ENCODE results near the gene TMIGD1.

Gene TMIGD1

DNA sequence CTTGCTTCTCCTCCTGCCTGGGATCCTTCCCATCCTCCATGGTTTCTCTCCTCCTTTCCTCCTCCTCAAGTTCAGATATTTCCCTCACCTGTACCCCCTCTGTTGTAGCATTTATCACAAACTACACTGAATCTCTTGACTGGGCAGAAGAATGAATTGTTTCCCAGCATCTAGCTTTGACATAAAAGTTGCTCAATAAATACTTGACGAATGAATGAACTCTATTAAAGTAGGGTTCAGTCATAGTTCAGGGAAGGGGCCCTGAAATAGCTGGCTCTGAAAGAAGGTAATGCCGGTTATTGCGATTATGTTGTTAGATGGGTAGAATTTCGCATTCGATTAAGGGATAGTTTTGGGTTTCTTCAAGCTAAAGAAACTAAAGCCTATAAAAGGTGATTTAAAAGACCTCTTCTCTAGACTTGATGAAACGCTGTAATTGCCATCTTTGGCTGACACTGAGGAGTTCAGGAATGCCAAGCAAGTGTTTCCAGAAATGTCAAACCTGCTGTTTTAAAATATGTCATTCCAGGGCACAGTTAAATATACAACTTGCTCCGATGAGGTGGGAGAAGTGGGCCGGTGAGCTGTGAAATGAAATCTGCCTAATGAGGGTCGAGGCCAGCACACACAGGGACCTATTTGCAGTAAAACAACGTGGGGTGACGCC is 43.9 kb upstream of the TMIGD1 start:
- Histone ChIP-seq H3K4me3 (ENCODE audit: low read depth in 1 of 5, low read length in 5 of 5) (peak overlapping the region; percentile 61 to 93 (median 84)), H3K9ac (ENCODE audit: low read length in 5 of 5) (peak overlapping the region in 4 of 5 donors; percentile 79 to 88 (median 84)), H3K36me3 (ENCODE audit: control insufficient read depth in 5 of 5, insufficient read depth in 5 of 5, low read length in 5 of 5) (no peaks in the 10 kb centered on the region), H3K9me3 (ENCODE audit: control insufficient read depth in 5 of 5, low read length in 5 of 5) (no peaks in the 10 kb centered on the region), H3K27me3 (ENCODE audit: control insufficient read depth in 5 of 5, insufficient read depth in 4 of 5, low read length in 5 of 5) (no peaks in the 10 kb centered on the region), H3K4me1 (ENCODE audit: control insufficient read depth in 5 of 5, insufficient read depth in 5 of 5, low read length in 5 of 5) (peaks cover 3 to 48% (median 46%) of the 10 kb centered on the region in 5 donors), H3K27ac (ENCODE audit: low read depth, low read length) (peak overlapping the region; percentile 85)

DNA sequence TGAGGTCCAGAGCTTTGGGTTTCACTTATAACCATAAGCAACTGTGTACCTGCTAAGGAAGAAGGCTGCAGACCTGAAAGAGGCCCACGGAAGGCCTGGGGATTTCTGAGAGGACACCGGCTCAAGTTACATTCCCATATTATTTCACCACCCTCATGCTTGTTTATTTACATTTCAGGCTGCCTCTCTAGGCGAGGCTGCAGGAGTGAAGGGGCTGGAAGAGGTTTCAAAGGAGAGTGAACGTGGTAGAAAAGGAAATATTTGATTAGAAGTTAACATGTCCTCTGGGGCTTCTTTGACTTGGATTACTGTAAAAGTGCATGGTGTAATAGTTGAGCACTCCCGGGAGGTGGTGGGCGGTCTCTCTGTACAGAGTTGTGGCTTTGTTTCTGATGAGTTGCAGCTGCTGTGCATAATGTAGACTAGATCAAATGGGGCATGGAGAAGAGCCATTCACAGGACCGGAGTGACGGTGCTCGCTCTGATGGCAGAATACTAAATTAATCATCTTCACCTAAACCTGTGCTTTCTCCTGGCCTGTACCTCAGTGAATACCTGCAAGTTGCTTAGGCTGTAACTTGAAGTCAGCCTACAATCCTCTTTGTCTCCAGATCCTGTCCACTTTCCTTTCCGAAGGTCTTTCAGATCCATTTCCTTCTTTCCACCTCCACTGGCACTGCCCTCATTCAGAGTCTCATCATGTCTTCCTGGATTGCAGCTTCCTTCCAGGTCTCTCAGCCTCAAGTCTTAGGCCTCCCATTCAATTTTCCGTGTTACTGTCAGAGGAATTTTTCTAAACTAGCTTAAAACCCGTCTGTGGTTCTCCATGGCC is 43.0 kb upstream of the TMIGD1 start:
- Histone ChIP-seq H3K4me3 (ENCODE audit: low read depth in 1 of 5, low read length in 5 of 5) (no peak overlapping the region), H3K9ac (ENCODE audit: low read length in 5 of 5) (no peak overlapping the region), H3K4me1 (ENCODE audit: control insufficient read depth in 5 of 5, insufficient read depth in 5 of 5, low read length in 5 of 5) (peaks cover 3 to 48% (median 40%) of the 10 kb centered on the region in 5 donors), H3K27ac (ENCODE audit: low read depth, low read length) (no peak overlapping the region), H3K9me3 (ENCODE audit: control insufficient read depth in 5 of 5, low read length in 5 of 5) (no peaks in the 10 kb centered on the region), H3K27me3 (ENCODE audit: control insufficient read depth in 5 of 5, insufficient read depth in 4 of 5, low read length in 5 of 5) (no peaks in the 10 kb centered on the region), H3K36me3 (ENCODE audit: control insufficient read depth in 5 of 5, insufficient read depth in 5 of 5, low read length in 5 of 5) (no peaks in the 10 kb centered on the region)

DNA sequence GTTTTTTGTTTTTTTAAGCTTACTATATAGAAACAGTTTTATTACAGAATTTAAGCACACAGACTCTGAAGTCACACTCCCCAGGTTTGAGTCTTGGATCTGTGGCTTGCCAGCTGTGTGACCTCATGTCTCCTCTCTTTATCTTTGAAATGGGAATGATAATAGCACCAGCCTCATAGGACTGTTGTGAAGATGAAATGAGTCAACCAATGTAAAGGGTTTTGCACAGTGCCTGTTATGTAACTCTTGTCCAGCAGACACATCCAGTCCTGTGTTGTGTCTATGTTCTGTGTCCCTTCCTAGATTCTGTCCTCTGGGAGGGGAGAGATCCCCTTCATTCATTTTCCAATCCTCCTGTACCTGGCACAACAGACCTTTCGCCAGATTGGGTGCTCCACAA is 41.8 kb upstream of the TMIGD1 start:
- Histone ChIP-seq H3K4me3 (ENCODE audit: low read depth in 1 of 5, low read length in 5 of 5) (no peak overlapping the region), H3K27ac (ENCODE audit: low read depth, low read length) (no peak overlapping the region)

DNA sequence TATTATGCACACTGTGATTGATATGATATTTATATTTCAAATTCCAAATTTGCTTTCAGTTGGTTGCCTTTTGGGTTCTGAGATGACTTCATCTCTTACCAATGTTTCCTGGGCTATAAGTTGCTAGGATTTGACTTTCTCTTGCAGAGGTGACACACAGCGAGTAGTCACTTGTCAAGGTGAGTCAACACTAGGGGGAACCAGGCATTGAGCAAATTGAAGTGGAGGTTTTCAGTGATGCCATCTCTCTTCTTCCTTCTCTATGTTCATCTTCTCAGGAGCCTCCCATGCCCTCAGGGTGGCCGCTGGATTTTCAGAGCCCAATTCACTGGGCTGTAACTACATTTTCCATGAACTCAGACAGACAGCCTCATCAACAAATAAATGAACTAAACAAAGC is 38.9 kb upstream of the TMIGD1 start:
- Histone ChIP-seq H3K4me3 (ENCODE audit: low read depth in 1 of 5, low read length in 5 of 5) (no peak overlapping the region), H3K9ac (ENCODE audit: low read length in 5 of 5) (no peak overlapping the region), H3K36me3 (ENCODE audit: control insufficient read depth in 5 of 5, insufficient read depth in 5 of 5, low read length in 5 of 5) (no peaks in the 10 kb centered on the region), H3K27ac (ENCODE audit: low read depth, low read length) (no peak overlapping the region), H3K9me3 (ENCODE audit: control insufficient read depth in 5 of 5, low read length in 5 of 5) (no peaks in the 10 kb centered on the region), H3K27me3 (ENCODE audit: control insufficient read depth in 5 of 5, insufficient read depth in 4 of 5, low read length in 5 of 5) (no peaks in the 10 kb centered on the region), H3K4me1 (ENCODE audit: control insufficient read depth in 5 of 5, insufficient read depth in 5 of 5, low read length in 5 of 5) (peaks cover 3 to 15% (median 12%) of the 10 kb centered on the region in 5 donors)

More for the DNA sequence above, 41.8 kb upstream of the TMIGD1 start:
- Histone ChIP-seq H3K4me1 (ENCODE audit: control insufficient read depth in 5 of 5, insufficient read depth in 5 of 5, low read length in 5 of 5) (peaks cover 3 to 40% (median 31%) of the 10 kb centered on the region in 5 donors), H3K9me3 (ENCODE audit: control insufficient read depth in 5 of 5, low read length in 5 of 5) (no peaks in the 10 kb centered on the region), H3K9ac (ENCODE audit: low read length in 5 of 5) (no peak overlapping the region), H3K27me3 (ENCODE audit: control insufficient read depth in 5 of 5, insufficient read depth in 4 of 5, low read length in 5 of 5) (no peaks in the 10 kb centered on the region), H3K36me3 (ENCODE audit: control insufficient read depth in 5 of 5, insufficient read depth in 5 of 5, low read length in 5 of 5) (no peaks in the 10 kb centered on the region)

DNA sequence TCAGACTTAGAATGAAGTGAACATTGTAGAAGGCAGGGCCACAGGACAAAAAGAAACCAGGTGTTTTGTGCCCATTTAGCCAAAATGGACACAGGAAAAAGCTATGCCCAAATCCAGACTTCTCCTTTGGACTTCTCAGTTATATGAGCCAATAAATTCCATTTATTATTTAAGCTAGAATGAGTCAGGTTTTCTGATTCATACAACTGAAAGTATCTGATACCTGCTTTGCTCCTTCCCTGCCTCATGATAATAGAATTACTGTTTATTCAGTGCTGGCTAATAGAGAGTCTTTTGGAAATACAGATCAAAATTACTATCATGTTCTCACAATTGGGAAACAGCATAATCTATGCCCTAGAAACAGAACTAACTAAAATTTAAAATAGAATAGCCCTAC is 36.1 kb upstream of the TMIGD1 start:
- Histone ChIP-seq H3K36me3 (ENCODE audit: control insufficient read depth in 5 of 5, insufficient read depth in 5 of 5, low read length in 5 of 5) (no peaks in the 10 kb centered on the region), H3K4me1 (ENCODE audit: control insufficient read depth in 5 of 5, insufficient read depth in 5 of 5, low read length in 5 of 5) (no peaks in the 10 kb centered on the region), H3K4me3 (ENCODE audit: low read depth in 1 of 5, low read length in 5 of 5) (no peak overlapping the region), H3K27ac (ENCODE audit: low read depth, low read length) (no peak overlapping the region), H3K27me3 (ENCODE audit: control insufficient read depth in 5 of 5, insufficient read depth in 4 of 5, low read length in 5 of 5) (no peaks in the 10 kb centered on the region), H3K9ac (ENCODE audit: low read length in 5 of 5) (no peak overlapping the region), H3K9me3 (ENCODE audit: control insufficient read depth in 5 of 5, low read length in 5 of 5) (no peaks in the 10 kb centered on the region)

DNA sequence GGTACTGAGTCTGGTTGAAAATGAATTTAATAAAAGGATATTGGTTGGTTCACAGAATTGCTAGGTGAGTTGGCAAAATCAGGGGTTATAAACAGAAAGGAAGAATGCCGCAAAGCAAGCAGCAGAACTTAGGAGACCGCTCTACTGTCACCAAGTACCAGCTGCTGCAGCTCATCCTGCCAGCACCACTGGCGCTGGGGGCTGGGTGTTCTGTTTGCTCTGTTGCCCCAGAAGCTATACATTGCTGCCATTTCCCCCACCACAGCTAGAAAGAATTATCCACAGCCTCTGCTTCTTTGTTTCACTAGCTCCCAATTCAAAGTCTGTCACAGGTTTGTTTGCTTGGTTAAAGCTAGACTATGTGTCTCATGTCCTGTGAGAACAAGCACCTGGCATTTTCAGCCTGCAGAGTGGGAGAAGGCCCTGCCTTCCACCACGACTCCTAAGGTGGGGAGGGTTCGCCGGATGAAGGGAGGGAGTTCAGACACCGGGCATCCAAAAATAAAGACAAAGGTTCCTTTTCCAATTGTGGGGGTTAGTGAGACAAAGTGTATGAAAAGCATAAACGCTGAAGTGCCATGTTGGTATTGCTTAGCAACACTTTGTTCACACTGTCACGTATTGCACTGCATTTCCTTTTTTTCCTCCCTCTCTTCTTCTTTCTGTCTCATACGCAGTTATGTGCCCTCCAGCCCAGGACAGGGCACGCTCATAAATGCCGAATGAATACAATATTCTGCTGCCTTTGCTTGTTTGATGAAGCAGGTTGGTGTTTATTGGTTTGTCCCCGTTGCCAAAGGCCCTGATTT is 35.3 kb upstream of the TMIGD1 start:
- H3K4me3 ChIP-seq (ENCODE audit: low read depth in 1 of 5, low read length in 5 of 5): no peak overlapping the region
- no peaks in the 10 kb centered on the region for H3K4me1 ChIP-seq (ENCODE audit: control insufficient read depth in 5 of 5, insufficient read depth in 5 of 5, low read length in 5 of 5)

DNA sequence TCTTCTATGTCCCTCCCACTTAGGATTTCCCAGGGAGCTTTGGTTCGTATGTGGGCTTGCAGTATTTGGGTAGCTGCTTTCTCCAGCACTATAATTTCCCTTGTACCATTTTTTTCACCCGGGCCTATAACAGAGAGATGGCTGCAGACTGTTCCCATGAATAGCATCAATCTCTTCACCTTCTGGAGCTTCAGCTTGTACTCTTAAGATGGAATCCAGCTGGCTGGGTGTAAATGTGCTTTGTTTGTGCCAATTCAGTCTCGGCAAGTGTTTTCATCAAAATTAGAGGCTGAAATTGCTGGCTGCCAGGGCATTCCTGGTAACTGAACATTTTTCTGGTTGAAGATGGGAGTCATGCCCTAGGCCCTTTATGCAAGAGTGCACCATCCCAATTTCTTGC is 32.7 kb upstream of the TMIGD1 start:
- H3K27ac ChIP-seq (ENCODE audit: low read depth, low read length): no peak overlapping the region
- no peaks in the 10 kb centered on the region for H3K27me3 ChIP-seq (ENCODE audit: control insufficient read depth in 5 of 5, insufficient read depth in 4 of 5, low read length in 5 of 5)
- H3K9me3 ChIP-seq (ENCODE audit: control insufficient read depth in 5 of 5, low read length in 5 of 5): peaks cover 0 to 7% (median 4%) of the 10 kb centered on the region in 5 donors
- no peaks in the 10 kb centered on the region for H3K4me1 ChIP-seq (ENCODE audit: control insufficient read depth in 5 of 5, insufficient read depth in 5 of 5, low read length in 5 of 5)
- no peaks in the 10 kb centered on the region for H3K36me3 ChIP-seq (ENCODE audit: control insufficient read depth in 5 of 5, insufficient read depth in 5 of 5, low read length in 5 of 5)
- no peak overlapping the region for H3K9ac ChIP-seq (ENCODE audit: low read length in 5 of 5)
- H3K4me3 ChIP-seq (ENCODE audit: low read depth in 1 of 5, low read length in 5 of 5): no peak overlapping the region

More for the DNA sequence above, 35.3 kb upstream of the TMIGD1 start:
- Histone ChIP-seq H3K9me3 (ENCODE audit: control insufficient read depth in 5 of 5, low read length in 5 of 5) (no peaks in the 10 kb centered on the region), H3K27me3 (ENCODE audit: control insufficient read depth in 5 of 5, insufficient read depth in 4 of 5, low read length in 5 of 5) (no peaks in the 10 kb centered on the region), H3K27ac (ENCODE audit: low read depth, low read length) (no peak overlapping the region), H3K36me3 (ENCODE audit: control insufficient read depth in 5 of 5, insufficient read depth in 5 of 5, low read length in 5 of 5) (no peaks in the 10 kb centered on the region), H3K9ac (ENCODE audit: low read length in 5 of 5) (no peak overlapping the region)

DNA sequence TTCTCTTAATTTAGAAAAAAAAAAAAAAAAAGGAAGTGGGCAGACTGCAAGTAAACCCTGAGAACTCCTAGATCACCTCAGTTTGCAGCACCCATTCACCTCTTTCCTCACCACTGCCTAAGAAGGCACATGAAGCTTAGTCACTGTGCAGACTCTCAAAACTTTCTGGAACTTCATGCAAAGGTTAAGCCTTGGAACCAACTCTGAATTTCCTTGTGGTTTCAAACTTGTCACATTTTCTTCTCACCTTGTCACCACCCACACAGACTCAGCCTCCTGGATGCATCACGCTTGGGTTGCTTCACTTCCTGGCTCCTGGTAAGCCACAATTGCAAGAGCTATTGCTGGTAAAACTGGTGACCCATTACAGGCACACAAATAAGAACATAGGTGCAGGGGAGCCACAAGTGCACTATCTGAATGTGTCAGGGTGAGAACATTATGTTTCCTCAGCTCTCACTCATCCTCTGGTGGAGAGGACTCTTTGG is 29.9 kb upstream of the TMIGD1 start:
- no peak overlapping the region for H3K27ac ChIP-seq (ENCODE audit: low read depth, low read length)

DNA sequence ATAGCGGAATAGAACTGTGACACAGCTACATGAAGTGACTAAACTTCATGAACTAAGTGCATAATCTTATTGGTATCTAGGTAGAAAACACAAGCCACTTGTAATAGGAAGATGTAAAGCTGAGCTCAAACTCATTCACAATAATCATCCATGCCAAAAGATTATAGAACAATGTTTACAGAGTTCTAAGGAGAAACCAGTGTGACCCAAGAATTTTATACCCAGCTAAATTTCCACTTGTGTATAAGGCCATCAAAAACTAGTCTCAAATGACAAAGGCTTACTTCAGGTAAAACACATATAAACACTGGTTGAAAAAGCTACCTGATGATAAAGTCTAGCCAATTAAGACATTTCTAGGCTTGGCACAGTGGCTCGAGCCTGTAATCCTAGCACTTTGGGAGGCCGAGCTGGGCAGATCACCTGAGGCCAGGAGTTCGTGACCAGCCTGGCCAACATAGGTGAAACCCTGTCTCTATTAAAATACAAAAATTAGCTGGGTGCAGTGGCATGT is 28.0 kb upstream of the TMIGD1 start:
- H3K9ac ChIP-seq (ENCODE audit: low read length in 5 of 5): no peak overlapping the region
- peaks cover 0 to 7% (median 4%) of the 10 kb centered on the region in 5 donors for H3K9me3 ChIP-seq (ENCODE audit: control insufficient read depth in 5 of 5, low read length in 5 of 5)
- no peaks in the 10 kb centered on the region for H3K27me3 ChIP-seq (ENCODE audit: control insufficient read depth in 5 of 5, insufficient read depth in 4 of 5, low read length in 5 of 5)
- H3K4me3 ChIP-seq (ENCODE audit: low read depth in 1 of 5, low read length in 5 of 5): no peak overlapping the region
- no peak overlapping the region for H3K27ac ChIP-seq (ENCODE audit: low read depth, low read length)
- H3K36me3 ChIP-seq (ENCODE audit: control insufficient read depth in 5 of 5, insufficient read depth in 5 of 5, low read length in 5 of 5): no peaks in the 10 kb centered on the region
- H3K4me1 ChIP-seq (ENCODE audit: control insufficient read depth in 5 of 5, insufficient read depth in 5 of 5, low read length in 5 of 5): no peaks in the 10 kb centered on the region

More for the DNA sequence above, 29.9 kb upstream of the TMIGD1 start:
- Histone ChIP-seq H3K36me3 (ENCODE audit: control insufficient read depth in 5 of 5, insufficient read depth in 5 of 5, low read length in 5 of 5) (no peaks in the 10 kb centered on the region), H3K9ac (ENCODE audit: low read length in 5 of 5) (no peak overlapping the region), H3K4me3 (ENCODE audit: low read depth in 1 of 5, low read length in 5 of 5) (no peak overlapping the region), H3K4me1 (ENCODE audit: control insufficient read depth in 5 of 5, insufficient read depth in 5 of 5, low read length in 5 of 5) (no peaks in the 10 kb centered on the region), H3K27me3 (ENCODE audit: control insufficient read depth in 5 of 5, insufficient read depth in 4 of 5, low read length in 5 of 5) (no peaks in the 10 kb centered on the region), H3K9me3 (ENCODE audit: control insufficient read depth in 5 of 5, low read length in 5 of 5) (peaks cover 0 to 7% (median 4%) of the 10 kb centered on the region in 5 donors)
